Esophagus muscularis mucosa (tissue), 4 donors: Measurements from ENCODE around the gene GLUD1. TPM values are rescaled to one million over a fixed set of nuclear protein-coding genes. Genes with fewer than 3 reads are reported as not detected.
"Not testable (repeated sequence)": the region's sequence is repeated elsewhere in the genome, so short reads cannot be mapped to it uniquely, and the experiment has no call there.

Source experiments
- DNase-seq: peaks from one replicate; pipeline ENCODE4 v3.0.0-alpha.2; 2017; ENCODE audit errors: extremely low spot score
- H3K27ac ChIP-seq, 4 donors: fragments of 200-600 bp; sonication (generic); replicated peaks in 1 of 4; 1 replicate in 3 of 4; 2 replicates in 1 of 4; pipeline ENCODE4 v1.5.1; 2016 to 2019; ENCODE audit warnings: mild to moderate bottlenecking in 1 of 4
- H3K27me3 ChIP-seq, 4 donors: fragments of 200-600 bp; sonication (generic); one replicate each; pipeline versions ENCODE4 v1.5.1 to v1.6.0; 2016 to 2019
- H3K36me3 ChIP-seq, 4 donors: fragments of 200-600 bp; sonication (generic); one replicate each; pipeline ENCODE4 v1.5.1; 2016 to 2019
- H3K4me1 ChIP-seq, 4 donors: fragments of 200-600 bp; sonication (generic); one replicate each; pipeline ENCODE4 v1.5.1; 2016 to 2019
- H3K4me3 ChIP-seq, 4 donors: fragments of 200-600 bp; sonication (generic); 1 replicate in 2 of 4; 2 replicates in 2 of 4; pipeline ENCODE4 v1.5.1; 2016 to 2019; ENCODE audit warnings: mild to moderate bottlenecking in 4 of 4, moderate library complexity in 1 of 4
- H3K9me3 ChIP-seq, 4 donors: fragments of 200-600 bp; sonication (generic); 1 replicate in 3 of 4; 2 replicates in 1 of 4; pipeline ENCODE4 v1.5.1; 2016 to 2019
- CTCF ChIP-seq, 3 experiments: fragments of 200-600 bp in 2 of 3; fragments of 450-650 bp in 1 of 3; sonication (generic) in 2 of 3; IDR thresholded peaks; one replicate each; pipeline ENCODE4 v1.5.1; 2017 to 2019; ENCODE audit warnings: antibody characterized with exemption in 3 of 3, mild to moderate bottlenecking in 2 of 3, moderate library complexity in 1 of 3
- EP300 ChIP-seq: sonication (generic); formaldehyde crosslinking; IDR thresholded peaks from one replicate; pipeline ENCODE4 v1.6.1; 2017; ENCODE audit warnings: antibody characterized with exemption
- POLR2A ChIP-seq: fragments of 450-650 bp; IDR thresholded peaks from one replicate; pipeline ENCODE4 v1.6.1; 2017; ENCODE audit warnings: antibody characterized with exemption, moderate library complexity, mild to moderate bottlenecking, low read depth
- POLR2AphosphoS5 ChIP-seq, 2 donors: sonication (generic); formaldehyde crosslinking; IDR thresholded peaks; one replicate each; pipeline ENCODE4 v1.6.1; 2017; ENCODE audit warnings: antibody characterized with exemption in 2 of 2
- WGBS: methylation state at CpG from one replicate; pipeline ENCODE4 v1.1.5; 2018; 5-methylcytosine and 5-hydroxymethylcytosine counted together
- intact Hi-C: fragments of 100-400 bp; cut with DNase I; formaldehyde crosslinking; loops from one replicate; pipeline ENCODE4 v1.15.1; 2023
- total RNA-seq, 4 donors: library from RNA; depleted of rRNA; stranded (reverse); fragments of >200 nt; gene quantifications; one replicate each; pipeline versions ENCODE4 v1.1.0 to v1.2.1, GENCODE V29; 2016

GLUD1 gene
- 100 to 1,000 TPM; 152 to 187 (median 161) TPM for total RNA-seq

GRCh38 chr10:87094373-87095235 lies at the start of gene GLUD1, which contains the start of gene SHLD2:
Gene GLUD1, minus strand, starts transcription at chr10:87094843. Its CDS starts 74 bp downstream, at chr10:87094769.
Gene SHLD2, plus strand, starts transcription at chr10:87095206. Its CDS starts 56,149 bp downstream, at chr10:87151355.
- Histone ChIP-seq H3K27ac (peak within 1 kb of the TSS; percentile 98 to 99 (median 98)), H3K36me3 (peaks cover 0 to 9% (median 5%) of the 10 kb centered on the region in 4 donors), H3K4me1 (peaks cover 37 to 51% (median 50%) of the 10 kb centered on the region in 4 donors), H3K4me3 (peak within 1 kb of the TSS; percentile 75 to 97 (median 91)), H3K9me3 (no peaks in the 10 kb centered on the region), H3K27me3 (no peaks in the 10 kb centered on the region)
- WGBS = no CpG with 5 or more reads among the region's 111 CpGs
- TF ChIP-seq POLR2AphosphoS5 (IDR thresholded peaks at IDR 0.05) = peak; percentile 63 to 79
- peak; percentile 56 for TF ChIP-seq POLR2A
- TF ChIP-seq CTCF (IDR thresholded peaks at IDR 0.05) = no peak
- TF ChIP-seq EP300 = no peak
- intact Hi-C loops = no loop called here
- DNase-seq = peak; percentile 97

- DNase-seq, H3K4me3 ChIP-seq, H3K27me3 ChIP-seq, H3K36me3 ChIP-seq, H3K9me3 ChIP-seq, intact Hi-C loops, H3K4me1 ChIP-seq: not testable (repeated sequence)
- 86% methylated on average over 6 of the region's 6 CpGs for WGBS
- H3K27ac ChIP-seq = peak overlapping the region in 1 of 4 donors; percentile 36
Observed at GRCh38 chr10:87143109-87143418, 48.4 kb upstream of the GLUD1 start.

GRCh38 chr10:87142230-87143108 lies 47.8 kb upstream of the GLUD1 start:
- H3K4me3 ChIP-seq, DNase-seq, H3K27me3 ChIP-seq, H3K9me3 ChIP-seq, H3K4me1 ChIP-seq, H3K36me3 ChIP-seq, intact Hi-C loops: not testable (repeated sequence)
- 58% methylated on average over 5 of the region's 5 CpGs for WGBS
- H3K27ac ChIP-seq = peak overlapping the region in 1 of 4 donors; percentile 36

GRCh38 chr10:87137478-87137877 lies 42.8 kb upstream of the GLUD1 start:
- H3K36me3 ChIP-seq, DNase-seq, H3K4me1 ChIP-seq, H3K27ac ChIP-seq, H3K9me3 ChIP-seq, H3K27me3 ChIP-seq, H3K4me3 ChIP-seq, intact Hi-C loops: not testable (repeated sequence)

GRCh38 chr10:87134440-87134839 lies 39.8 kb upstream of the GLUD1 start:
- not testable (repeated sequence) for H3K27ac ChIP-seq
- 92% methylated on average over 2 of the region's 2 CpGs for WGBS

GRCh38 chr10:87133936-87134335 lies 39.3 kb upstream of the GLUD1 start:
- H3K27me3 ChIP-seq, intact Hi-C loops, DNase-seq, H3K4me3 ChIP-seq, H3K36me3 ChIP-seq, H3K27ac ChIP-seq, H3K4me1 ChIP-seq, H3K9me3 ChIP-seq: not testable (repeated sequence)
- 90% methylated on average over 2 of the region's 2 CpGs for WGBS

More at GRCh38 chr10:87134440-87134839, 39.8 kb upstream of the GLUD1 start:
- H3K9me3 ChIP-seq, H3K27me3 ChIP-seq, H3K36me3 ChIP-seq, H3K4me3 ChIP-seq, DNase-seq, H3K4me1 ChIP-seq, intact Hi-C loops: not testable (repeated sequence)

GRCh38 chr10:87132176-87132575 lies 37.5 kb upstream of the GLUD1 start:
- H3K27me3 ChIP-seq, H3K4me3 ChIP-seq, intact Hi-C loops, H3K9me3 ChIP-seq, H3K4me1 ChIP-seq, DNase-seq, H3K27ac ChIP-seq, H3K36me3 ChIP-seq: not testable (repeated sequence)

- H3K36me3 ChIP-seq, H3K4me3 ChIP-seq, H3K4me1 ChIP-seq, H3K27me3 ChIP-seq, H3K27ac ChIP-seq, H3K9me3 ChIP-seq, intact Hi-C loops, DNase-seq: not testable (repeated sequence)
- WGBS = 94% methylated on average over 3 of the region's 3 CpGs
Observed at GRCh38 chr10:87127607-87128156, 33.0 kb upstream of the GLUD1 start.

GRCh38 chr10:87127048-87127447 lies 32.4 kb upstream of the GLUD1 start:
- H3K36me3 ChIP-seq, DNase-seq, intact Hi-C loops, H3K27me3 ChIP-seq, H3K27ac ChIP-seq, H3K4me1 ChIP-seq, H3K4me3 ChIP-seq, H3K9me3 ChIP-seq: not testable (repeated sequence)
- 100% methylated on average over 1 of the region's 2 CpGs for WGBS

- H3K4me1 ChIP-seq, H3K36me3 ChIP-seq, H3K9me3 ChIP-seq, H3K27me3 ChIP-seq, intact Hi-C loops, H3K4me3 ChIP-seq, DNase-seq, H3K27ac ChIP-seq: not testable (repeated sequence)
- 91% methylated on average over 3 of the region's 4 CpGs for WGBS
Observed at GRCh38 chr10:87123351-87123750, 28.7 kb upstream of the GLUD1 start.

- H3K27ac ChIP-seq, H3K4me1 ChIP-seq, DNase-seq, H3K9me3 ChIP-seq, H3K27me3 ChIP-seq, H3K36me3 ChIP-seq, intact Hi-C loops, H3K4me3 ChIP-seq: not testable (repeated sequence)
- WGBS = 90% methylated on average over 1 of the region's 1 CpG
Observed at GRCh38 chr10:87119029-87119428, 24.4 kb upstream of the GLUD1 start.
